Aorta (tissue), 5 donors: ENCODE results near the gene ADM. TPM values are rescaled to one million over a fixed set of nuclear protein-coding genes. Genes with fewer than 3 reads are reported as not detected.

ENCODE experiments used
- ATAC-seq: fragments of 200-7000 bp; cut with Tn5 transposase; one replicate; pipeline ENCODE4 v1.9.1; 2022; ENCODE audit warnings: moderate library complexity; ENCODE audit not compliant: low FRiP score
- DNase-seq, 2 donors: peaks; one replicate each; pipeline ENCODE4 v3.0.0-alpha.2; 2020
- H3K27ac ChIP-seq, 2 donors: one replicate each; pipeline ENCODE4 v1.5.1; 2013; ENCODE audit warnings: low read length in 2 of 2, mild to moderate bottlenecking in 2 of 2, moderate library complexity in 2 of 2, control low read depth in 1 of 2, inconsistent platforms in 1 of 2, low read depth in 1 of 2
- H3K27me3 ChIP-seq, 2 donors: one replicate each; pipeline ENCODE4 v1.6.1; 2013; ENCODE audit warnings: control low read depth in 1 of 2, low read length in 1 of 2, mild to moderate bottlenecking in 1 of 2, moderate library complexity in 1 of 2; ENCODE audit not compliant: insufficient read depth in 2 of 2, control insufficient read depth in 1 of 2
- H3K36me3 ChIP-seq, 2 donors: one replicate each; pipeline ENCODE4 v1.6.1; 2013; ENCODE audit warnings: control low read depth in 1 of 2, low read length in 1 of 2, mild to moderate bottlenecking in 1 of 2; ENCODE audit not compliant: insufficient read depth in 2 of 2, control insufficient read depth in 1 of 2
- H3K4me1 ChIP-seq, 2 donors: one replicate each; pipeline ENCODE4 v1.6.1; 2013; ENCODE audit warnings: low read length in 2 of 2, control low read depth in 1 of 2, mild to moderate bottlenecking in 1 of 2, moderate library complexity in 1 of 2; ENCODE audit not compliant: insufficient read depth in 2 of 2, control insufficient read depth in 1 of 2
- H3K4me3 ChIP-seq, 2 donors: one replicate each; pipeline ENCODE4 v1.5.1; 2013; ENCODE audit warnings: low read length in 2 of 2, control low read depth in 1 of 2, mild to moderate bottlenecking in 1 of 2
- H3K9me3 ChIP-seq: one replicate; pipeline ENCODE4 v1.6.1; 2013; ENCODE audit warnings: mild to moderate bottlenecking, low read length; ENCODE audit not compliant: control insufficient read depth
- WGBS, 2 donors: extraction: QIAGEN DNeasy Blood & Tissue Kit; methylation state at CpG; one replicate each; pipeline ENCODE4 v1.1.7; 2013; 5-methylcytosine and 5-hydroxymethylcytosine counted together
- intact Hi-C, 2 donors: fragments of 100-400 bp; cut with DNase I; formaldehyde crosslinking; loops; one replicate each; pipeline versions ENCODE4 v1.14.2 to v1.15.0; 2022
- polyA plus RNA-seq, 2 donors: library from polyadenylated mRNA; stranded (reverse); fragments of 200-250 nt; gene quantifications; one replicate each; pipeline ENCODE4 v1.2.3, GENCODE V29; 2013
- total RNA-seq, 2 donors: library from RNA; stranded (reverse); fragmentation: NEBNext Ultra II Directional; extraction: Animal tissue kit (Norgen Biotek cat#: 25700); gene quantifications; one replicate each; pipeline ENCODE4 v1.2.1, GENCODE V29; 2021
- donor health status: healthy with polysubstance abuse.
- donor health status: Bipolar disorder and iron deficiency.
- donor health status: DM: no; HTN: no; CAD: no.
- donor health status: DM: no; HTN: no; CAD: no.
- donor health status: DM: yes; HTN: yes; CAD: no.

Gene ADM
- total and polyA plus RNA-seq, 4 donors, result 1.5 to 76.1 (median 17.5) TPM

- H3K4me1 ChIP-seq, result peaks cover 0 to 4% of the 10 kb centered on the region in 2 donors
- H3K4me3 ChIP-seq, result no peak overlapping the region
- no peak overlapping the region for H3K27ac ChIP-seq
- H3K27me3 ChIP-seq, result no peaks in the 10 kb centered on the region
- H3K36me3 ChIP-seq, result no peaks in the 10 kb centered on the region
- intact Hi-C loops, result no loop called here
- DNase-seq (no peak), ATAC-seq (no peak)
- H3K9me3 ChIP-seq, result no peaks in the 10 kb centered on the region
- WGBS, 2 donors, result 60 to 62% methylated on average over 5 of the region's 5 CpGs
Measured at GRCh38 chr11:10268746-10269488, 36.0 kb upstream of the ADM start.

- 92 to 97% methylated on average over 3 to 11 of the region's 11 CpGs for WGBS, 2 donors
- Histone ChIP-seq H3K4me1 (peaks cover 0 to 4% of the 10 kb centered on the region in 2 donors), H3K27ac (no peak overlapping the region), H3K9me3 (no peaks in the 10 kb centered on the region), H3K4me3 (no peak overlapping the region), H3K27me3 (no peaks in the 10 kb centered on the region), H3K36me3 (no peaks in the 10 kb centered on the region)
- ATAC-seq (no peak), DNase-seq (no peak)
- intact Hi-C loops, result no loop called here
Measured at GRCh38 chr11:10272132-10272531, 32.7 kb upstream of the ADM start.

GRCh38 chr11:10273738-10274137 lies 31.1 kb upstream of the ADM start:
- Histone ChIP-seq H3K36me3 (no peaks in the 10 kb centered on the region), H3K4me1 (peaks cover 0 to 4% of the 10 kb centered on the region in 2 donors), H3K4me3 (no peak overlapping the region), H3K27ac (no peak overlapping the region), H3K27me3 (no peaks in the 10 kb centered on the region), H3K9me3 (no peaks in the 10 kb centered on the region)
- ATAC-seq (no peak), DNase-seq (no peak)
- intact Hi-C loops, result no loop called here

GRCh38 chr11:10274726-10275125 lies 30.1 kb upstream of the ADM start:
- H3K27me3 ChIP-seq, result no peaks in the 10 kb centered on the region
- H3K36me3 ChIP-seq, result no peaks in the 10 kb centered on the region
- no peak for ATAC-seq
- H3K4me3 ChIP-seq, result no peak overlapping the region
- no peaks in the 10 kb centered on the region for H3K4me1 ChIP-seq
- intact Hi-C loops, result no loop called here
- 76 to 80% methylated on average over 1 of the region's 1 CpG for WGBS, 2 donors
- H3K9me3 ChIP-seq, result no peaks in the 10 kb centered on the region
- DNase-seq, result no peak
- H3K27ac ChIP-seq, result no peak overlapping the region

- ATAC-seq (no peak), DNase-seq (no peak)
- no peak overlapping the region for H3K4me3 ChIP-seq
- H3K36me3 ChIP-seq, result no peaks in the 10 kb centered on the region
- intact Hi-C loops, result no loop called here
- no peaks in the 10 kb centered on the region for H3K4me1 ChIP-seq
- no peak overlapping the region for H3K27ac ChIP-seq
- no peaks in the 10 kb centered on the region for H3K27me3 ChIP-seq
- H3K9me3 ChIP-seq, result no peaks in the 10 kb centered on the region
Measured at GRCh38 chr11:10275714-10276113, 29.2 kb upstream of the ADM start.

- H3K4me3 ChIP-seq, result no peak overlapping the region
- no peaks in the 10 kb centered on the region for H3K9me3 ChIP-seq
- intact Hi-C loops, result no loop called here
- H3K36me3 ChIP-seq, result no peaks in the 10 kb centered on the region
- DNase-seq (no peak), ATAC-seq (no peak)
- no peaks in the 10 kb centered on the region for H3K27me3 ChIP-seq
- H3K4me1 ChIP-seq, result no peaks in the 10 kb centered on the region
- no peak overlapping the region for H3K27ac ChIP-seq
Measured at GRCh38 chr11:10282117-10282516, 22.8 kb upstream of the ADM start.

- intact Hi-C loops, result no loop called here
- no peaks in the 10 kb centered on the region for H3K9me3 ChIP-seq
- H3K4me1 ChIP-seq, result no peaks in the 10 kb centered on the region
- no peak for ATAC-seq
- no peak overlapping the region for H3K27ac ChIP-seq
- no peaks in the 10 kb centered on the region for H3K27me3 ChIP-seq
- 85 to 89% methylated on average over 1 of the region's 1 CpG for WGBS, 2 donors
- H3K4me3 ChIP-seq, result no peak overlapping the region
- no peak for DNase-seq
- H3K36me3 ChIP-seq, result no peaks in the 10 kb centered on the region
Measured at GRCh38 chr11:10283991-10284390, 20.9 kb upstream of the ADM start.

GRCh38 chr11:10285148-10285802 lies 19.6 kb upstream of the ADM start:
- Histone ChIP-seq H3K27ac (no peak overlapping the region), H3K36me3 (no peaks in the 10 kb centered on the region), H3K4me1 (no peaks in the 10 kb centered on the region), H3K9me3 (no peaks in the 10 kb centered on the region), H3K4me3 (no peak overlapping the region), H3K27me3 (no peaks in the 10 kb centered on the region)
- no peak for ATAC-seq
- 95 to 97% methylated on average over 4 of the region's 4 CpGs for WGBS, 2 donors
- intact Hi-C loops, result no loop called here
- no peak for DNase-seq

GRCh38 chr11:10287140-10287539 lies 17.7 kb upstream of the ADM start:
- Histone ChIP-seq H3K4me3 (no peak overlapping the region), H3K36me3 (no peaks in the 10 kb centered on the region), H3K4me1 (no peaks in the 10 kb centered on the region), H3K9me3 (no peaks in the 10 kb centered on the region), H3K27me3 (no peaks in the 10 kb centered on the region), H3K27ac (no peak overlapping the region)
- no peak for ATAC-seq
- intact Hi-C loops, result no loop called here
- no peak for DNase-seq
- 76 to 88% methylated on average over 3 of the region's 3 CpGs for WGBS, 2 donors
